Gastroesophageal sphincter (tissue), 4 donors: ENCODE results near the gene FBXO17. TPM values are rescaled to one million over a fixed set of nuclear protein-coding genes. Genes with fewer than 3 reads are reported as not detected.

ENCODE experiments used
- ATAC-seq: fragments of 150-250 bp; one replicate; pipeline ENCODE4 v1.9.1; 2016; ENCODE audit warnings: mild to moderate bottlenecking, moderate library complexity
- H3K27ac ChIP-seq, 4 donors: fragments of 200-600 bp; sonication (generic) in 3 of 4; 1 replicate in 3 of 4; 2 replicates in 1 of 4; pipeline ENCODE4 v1.5.1; 2016 to 2019
- H3K27me3 ChIP-seq: fragments of 200-600 bp; sonication (generic); one replicate; pipeline ENCODE4 v1.5.1; 2019
- H3K36me3 ChIP-seq, 2 donors: fragments of 200-600 bp; sonication (generic); one replicate each; pipeline ENCODE4 v1.5.1; 2019; ENCODE audit warnings: control low read depth in 1 of 2
- H3K4me1 ChIP-seq, 3 donors: fragments of 200-600 bp; sonication (generic); 1 replicate in 2 of 3; 2 replicates in 1 of 3; pipeline ENCODE4 v1.5.1; 2016 to 2019; ENCODE audit warnings: control low read depth in 2 of 3
- H3K4me3 ChIP-seq, 2 donors: fragments of 200-600 bp; sonication (generic); one replicate each; pipeline ENCODE4 v1.5.1; 2019; ENCODE audit warnings: mild to moderate bottlenecking in 1 of 2, moderate library complexity in 1 of 2
- H3K9me3 ChIP-seq, 3 donors: fragments of 200-600 bp; sonication (generic); one replicate each; pipeline ENCODE4 v1.5.1; 2017 to 2019; ENCODE audit warnings: control low read depth in 2 of 3
- CTCF ChIP-seq, 4 experiments: fragments of 200-600 bp in 2 of 4; fragments of 450-650 bp in 2 of 4; sonication (generic) in 1 of 4; IDR thresholded peaks; one replicate each; pipeline ENCODE4 v1.5.1; 2017 to 2019; ENCODE audit warnings: antibody characterized with exemption in 4 of 4, mild to moderate bottlenecking in 2 of 4, moderate library complexity in 2 of 4
- EP300 ChIP-seq: sonication (generic); formaldehyde crosslinking; IDR thresholded peaks from one replicate; pipeline ENCODE4 v1.6.1; 2017; ENCODE audit warnings: antibody characterized with exemption, mild to moderate bottlenecking
- POLR2A ChIP-seq, 2 donors: fragments of 450-650 bp; IDR thresholded peaks; one replicate each; pipeline ENCODE4 v1.6.1; 2017; ENCODE audit warnings: antibody characterized with exemption in 2 of 2, mild to moderate bottlenecking in 2 of 2, moderate library complexity in 1 of 2
- POLR2AphosphoS5 ChIP-seq: sonication (generic); formaldehyde crosslinking; IDR thresholded peaks from one replicate; pipeline ENCODE4 v1.6.1; 2017; ENCODE audit warnings: antibody characterized with exemption
- WGBS, 2 donors: methylation state at CpG; one replicate each; pipeline ENCODE4 v1.1.5; 2018; ENCODE audit warnings: low coverage in 1 of 2; 5-methylcytosine and 5-hydroxymethylcytosine counted together
- total RNA-seq, 4 donors: library from RNA; depleted of rRNA; stranded (reverse); fragments of >200 nt; gene quantifications; one replicate each; pipeline ENCODE4 v1.1.0, GENCODE V29; 2016

The FBXO17 gene
- total RNA-seq, 4 donors from 2014 or later = 21.5 to 31.3 (median 27.8) TPM

- TF ChIP-seq CTCF (IDR thresholded peaks at IDR 0.05) = no peak
- Histone ChIP-seq H3K27ac (no peak overlapping the region), H3K4me3 (no peak overlapping the region), H3K27me3 (no peaks in the 10 kb centered on the region), H3K9me3 (no peaks in the 10 kb centered on the region), H3K4me1 (no peaks in the 10 kb centered on the region), H3K36me3 (peaks cover 0 to 35% of the 10 kb centered on the region in 2 donors)
- WGBS, 2 donors = 71% methylated on average over 1 of the region's 10 CpGs; no CpG with 5 or more reads in 1 of the 2 donors
- ATAC-seq = no peak
These were observed 57.0 kb downstream of the FBXO17 start for GRCh38 chr19:38918526-38918925.

- WGBS, 2 donors = 80 to 88% methylated on average over 3 to 5 of the region's 13 CpGs
- ATAC-seq = no peak
- TF ChIP-seq POLR2A (IDR thresholded peaks at IDR 0.05) (no peak), EP300 (no peak), POLR2AphosphoS5 (no peak), CTCF (IDR thresholded peaks at IDR 0.05) (no peak)
These were observed 57.5 kb downstream of the FBXO17 start for GRCh38 chr19:38917921-38918491.

DNA sequence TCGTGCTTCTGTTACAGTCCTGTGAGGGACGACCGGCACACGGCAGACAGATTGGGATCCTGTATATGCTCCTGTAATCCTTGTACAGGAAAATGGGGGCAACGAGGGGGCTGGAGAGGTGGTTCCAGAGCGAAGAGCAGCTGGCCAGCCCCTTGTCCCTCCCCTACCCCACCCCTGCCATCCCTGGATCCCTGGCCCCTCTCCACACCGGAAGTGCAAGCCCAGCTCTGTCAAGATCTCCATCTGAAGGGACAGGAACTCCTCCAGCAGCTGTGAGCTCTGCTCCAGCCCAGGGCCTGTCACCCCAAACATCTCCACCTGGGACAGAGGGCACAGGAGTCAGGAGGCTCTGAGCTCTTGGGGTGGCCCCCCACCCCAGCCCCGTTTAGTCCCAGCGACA is 58.0 kb downstream of the FBXO17 start:
- peaks cover 0 to 31% of the 10 kb centered on the region in 2 donors for H3K36me3 ChIP-seq
- H3K4me1 ChIP-seq = no peaks in the 10 kb centered on the region
- TF ChIP-seq POLR2A (IDR thresholded peaks at IDR 0.05) = no peak
- no peak for TF ChIP-seq EP300
- TF ChIP-seq POLR2AphosphoS5 = no peak
- TF ChIP-seq CTCF (IDR thresholded peaks at IDR 0.05) = no peak
- H3K4me3 ChIP-seq = no peak overlapping the region
- no peak for ATAC-seq
- no peaks in the 10 kb centered on the region for H3K9me3 ChIP-seq
- 77% methylated on average over 6 of the region's 9 CpGs; no CpG with 5 or more reads in 1 of the 2 donors for WGBS, 2 donors
- no peak overlapping the region for H3K27ac ChIP-seq
- H3K27me3 ChIP-seq = peaks cover under 1% of the 10 kb centered on the region

More at GRCh38 chr19:38917921-38918491, 57.5 kb downstream of the FBXO17 start:
- Histone ChIP-seq H3K4me1 (no peaks in the 10 kb centered on the region), H3K9me3 (no peaks in the 10 kb centered on the region), H3K36me3 (peaks cover 0 to 33% of the 10 kb centered on the region in 2 donors), H3K27me3 (no peaks in the 10 kb centered on the region), H3K27ac (no peak overlapping the region), H3K4me3 (no peak overlapping the region)

DNA sequence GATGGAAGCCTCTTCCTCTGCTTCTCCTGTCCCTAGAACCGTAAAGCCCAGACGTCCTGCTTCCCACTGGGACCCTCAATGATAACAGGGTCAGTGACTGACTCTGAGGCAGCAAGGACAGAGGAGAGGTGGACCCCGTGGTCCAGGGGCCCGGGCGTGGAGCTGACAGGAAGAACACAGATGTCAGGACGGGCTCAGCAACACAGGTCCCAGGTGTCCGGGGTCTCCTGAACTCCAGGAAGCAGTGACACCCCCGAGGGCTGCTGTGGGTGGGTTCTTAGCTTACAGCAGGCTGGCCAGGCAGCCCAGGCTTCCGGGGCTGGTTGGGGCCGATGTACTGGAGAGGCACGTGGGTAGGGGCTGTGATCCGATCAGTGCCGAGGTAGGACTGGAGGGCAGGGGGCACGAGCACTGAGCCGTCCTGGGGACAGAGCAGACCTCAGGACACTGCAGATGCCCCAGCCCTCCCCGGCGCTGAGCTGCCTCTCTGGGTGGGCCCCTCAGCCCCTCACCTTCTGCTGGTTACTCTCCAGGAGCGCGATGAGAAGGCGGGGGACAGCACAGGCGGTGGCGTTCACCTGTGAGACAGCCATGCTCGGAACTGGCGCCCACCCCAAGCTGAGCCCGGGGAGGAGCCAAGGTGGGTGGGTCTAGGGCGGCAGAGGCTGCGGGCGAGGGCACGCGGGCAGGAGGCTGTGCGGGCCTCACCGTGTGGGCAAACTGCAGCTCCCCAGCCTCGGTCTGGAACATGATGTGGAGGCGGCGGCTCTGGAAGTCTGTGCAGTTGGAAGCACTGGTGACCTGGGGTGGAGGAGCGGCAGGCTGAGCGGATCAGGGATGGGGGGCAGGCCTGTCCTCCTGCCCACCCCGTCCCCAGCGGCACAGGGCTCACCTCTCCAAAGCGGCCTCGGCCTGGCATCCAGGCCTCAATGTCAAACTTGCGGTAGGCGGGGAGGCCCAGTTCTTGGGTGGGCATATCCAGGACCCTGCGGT is 59.9 kb downstream of the FBXO17 start:
- WGBS, 2 donors = 86 to 100% methylated on average over 1 to 4 of the region's 44 CpGs
- Histone ChIP-seq H3K27ac (no peak overlapping the region), H3K36me3 (peaks cover 0 to 16% of the 10 kb centered on the region in 2 donors), H3K9me3 (no peaks in the 10 kb centered on the region), H3K4me3 (no peak overlapping the region), H3K27me3 (peaks cover 19% of the 10 kb centered on the region), H3K4me1 (peaks cover 0 to 4% (median 0%) of the 10 kb centered on the region in 3 donors)
- TF ChIP-seq POLR2AphosphoS5 (no peak), EP300 (no peak), POLR2A (IDR thresholded peaks at IDR 0.05) (no peak), CTCF (IDR thresholded peaks at IDR 0.05) (no peak)
- ATAC-seq = no peak
